Measurements from ENCODE around the gene COG4. TPM values are rescaled to one million over a fixed set of nuclear protein-coding genes. Genes with fewer than 3 reads are reported as not detected.

The COG4 gene
- total RNA-seq, 3 donors from 2014 or later = 36.4 to 46.1 (median 41.3) TPM

- intact Hi-C loops (cut with DNase I; ENCODE audit: low total_unique reads) = no loop called here
- DNase-seq (ENCODE audit: low spot score in 2 of 2) = no peak
- no peak overlapping the region for H3K4me3 ChIP-seq
- H3K27ac ChIP-seq = no peak overlapping the region
- H3K9me3 ChIP-seq = no peaks in the 10 kb centered on the region
- H3K27me3 ChIP-seq = no peaks in the 10 kb centered on the region
- TF ChIP-seq POLR2A (IDR thresholded peaks at IDR 0.05) (no peak), CTCF (IDR thresholded peaks at IDR 0.05) (no peak), POLR2AphosphoS5 (IDR thresholded peaks at IDR 0.05) (no peak)
- H3K36me3 ChIP-seq = peaks cover 7% of the 10 kb centered on the region
- H3K4me1 ChIP-seq = no peaks in the 10 kb centered on the region
Observed at GRCh38 chr16:70475054-70475871, 48.1 kb downstream of the COG4 start.

- Histone ChIP-seq H3K36me3 (no peaks in the 10 kb centered on the region), H3K27ac (no peak overlapping the region), H3K27me3 (no peaks in the 10 kb centered on the region), H3K9me3 (no peaks in the 10 kb centered on the region), H3K4me1 (no peaks in the 10 kb centered on the region), H3K4me3 (no peak overlapping the region)
- DNase-seq (ENCODE audit: low spot score in 2 of 2) = no peak
- no peak for TF ChIP-seq CTCF (IDR thresholded peaks at IDR 0.05)
- TF ChIP-seq POLR2A (IDR thresholded peaks at IDR 0.05) = no peak
- no peak for TF ChIP-seq POLR2AphosphoS5 (IDR thresholded peaks at IDR 0.05)
- intact Hi-C loops (cut with DNase I; ENCODE audit: low total_unique reads) = no loop called here
Observed at GRCh38 chr16:70474320-70475053, 48.9 kb downstream of the COG4 start.

- no peak for DNase-seq (ENCODE audit: low spot score in 2 of 2)
- TF ChIP-seq POLR2A (IDR thresholded peaks at IDR 0.05) = no peak
- TF ChIP-seq POLR2AphosphoS5 (IDR thresholded peaks at IDR 0.05) = no peak
- no peak for TF ChIP-seq CTCF (IDR thresholded peaks at IDR 0.05)
- intact Hi-C loops (cut with DNase I; ENCODE audit: low total_unique reads) = no loop called here
- no peak overlapping the region for H3K4me3 ChIP-seq
- H3K27ac ChIP-seq = no peak overlapping the region
- no peaks in the 10 kb centered on the region for H3K4me1 ChIP-seq
- no peaks in the 10 kb centered on the region for H3K27me3 ChIP-seq
- no peaks in the 10 kb centered on the region for H3K36me3 ChIP-seq
- no peaks in the 10 kb centered on the region for H3K9me3 ChIP-seq
Observed at GRCh38 chr16:70473446-70474319, 49.7 kb downstream of the COG4 start.

- no peak for DNase-seq (ENCODE audit: low spot score in 2 of 2)
- Histone ChIP-seq H3K4me1 (no peaks in the 10 kb centered on the region), H3K4me3 (no peak overlapping the region), H3K27me3 (no peaks in the 10 kb centered on the region), H3K27ac (no peak overlapping the region), H3K9me3 (no peaks in the 10 kb centered on the region), H3K36me3 (no peaks in the 10 kb centered on the region)
- intact Hi-C loops (cut with DNase I; ENCODE audit: low total_unique reads) = no loop called here
- TF ChIP-seq POLR2AphosphoS5 (IDR thresholded peaks at IDR 0.05) (no peak), POLR2A (IDR thresholded peaks at IDR 0.05) (no peak), CTCF (IDR thresholded peaks at IDR 0.05) (no peak)
Observed at GRCh38 chr16:70472786-70473433, 50.4 kb downstream of the COG4 start.

Measured in breast epithelium (tissue), 4 donors.